HG02943 (cell line): ENCODE measurements around the gene SLC23A3.

ENCODE experiments used
- ATAC-seq: cut with Tn5 transposase; IDR thresholded peaks from one replicate; pipeline ENCODE4 v1.9.1; 2021; ENCODE audit warnings: mild to moderate bottlenecking, low read depth, moderate library complexity; ENCODE audit not compliant: unreplicated experiment

The SLC23A3 gene

DNA sequence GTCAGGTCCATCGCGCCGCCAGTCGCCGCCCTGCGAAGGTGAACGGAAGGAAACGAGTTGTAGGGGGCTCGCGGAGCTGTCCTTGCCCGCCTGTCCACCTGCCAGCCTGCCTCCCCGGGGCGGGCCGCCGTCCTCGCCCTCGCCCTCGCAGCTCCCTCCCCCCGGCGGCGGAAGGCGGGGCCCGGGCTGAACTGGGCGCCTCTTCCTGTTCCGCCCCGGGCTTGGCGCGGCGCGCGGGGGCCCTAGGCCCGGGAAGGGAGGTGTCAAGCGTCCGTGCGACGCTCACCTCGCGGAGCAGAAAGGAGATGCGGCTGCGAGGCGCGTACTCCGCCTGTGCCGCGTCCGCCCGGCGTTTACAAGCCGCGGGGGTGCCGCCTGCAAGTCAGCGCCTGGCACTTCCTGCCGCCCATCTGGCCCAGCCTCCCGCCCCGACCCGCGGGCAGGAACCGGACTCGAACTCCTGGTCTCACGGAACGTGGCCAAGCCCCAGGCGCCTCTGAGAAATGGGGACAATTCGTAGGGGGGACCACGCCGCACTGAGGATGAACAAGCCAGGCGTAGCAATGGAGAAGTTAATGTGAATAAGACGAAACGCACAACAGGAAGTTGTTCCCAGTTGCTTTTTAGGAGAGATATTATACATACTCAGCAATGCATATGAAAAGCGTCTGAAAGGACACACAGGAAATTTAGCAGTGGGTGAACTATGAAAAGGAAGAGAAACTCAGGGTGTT lies 7.2 kb upstream of the SLC23A3 start, which contains the start of gene CNPPD1:
CNPPD1 (minus strand) TSS at position 108 of the 734 bp plus-strand sequence; CDS start at position 11, 97 bp downstream.
- ATAC-seq = peak; percentile 55

- peak; percentile 23 for ATAC-seq
Measured at GRCh38 chr2:219175928-219176817, 6.3 kb upstream of the SLC23A3 start.

- ATAC-seq = no peak
Measured at GRCh38 chr2:219175486-219175885, 5.7 kb upstream of the SLC23A3 start.

DNA sequence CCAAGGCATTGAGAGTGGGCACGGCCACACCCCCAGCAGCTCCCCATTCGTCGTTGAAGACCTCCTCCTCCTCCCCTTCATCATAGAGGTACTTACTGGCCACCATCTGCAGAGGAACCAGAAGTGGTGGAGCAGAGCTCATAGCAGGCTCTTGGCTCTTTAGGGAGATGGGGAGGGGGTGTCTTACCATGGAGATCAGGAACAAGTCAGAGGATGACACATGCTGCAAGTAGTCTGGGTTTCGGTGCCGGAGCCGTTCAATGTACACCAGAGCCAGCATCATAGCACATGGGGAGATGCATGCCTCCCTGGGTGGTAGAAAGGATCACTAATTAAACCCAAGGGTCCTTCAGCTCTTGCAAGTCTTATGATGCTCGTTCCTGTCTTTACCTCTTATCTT lies 5.0 kb upstream of the SLC23A3 start:
- ATAC-seq = no peak

GRCh38 chr2:219174146-219174545 lies 4.3 kb upstream of the SLC23A3 start:
- ATAC-seq = no peak

DNA sequence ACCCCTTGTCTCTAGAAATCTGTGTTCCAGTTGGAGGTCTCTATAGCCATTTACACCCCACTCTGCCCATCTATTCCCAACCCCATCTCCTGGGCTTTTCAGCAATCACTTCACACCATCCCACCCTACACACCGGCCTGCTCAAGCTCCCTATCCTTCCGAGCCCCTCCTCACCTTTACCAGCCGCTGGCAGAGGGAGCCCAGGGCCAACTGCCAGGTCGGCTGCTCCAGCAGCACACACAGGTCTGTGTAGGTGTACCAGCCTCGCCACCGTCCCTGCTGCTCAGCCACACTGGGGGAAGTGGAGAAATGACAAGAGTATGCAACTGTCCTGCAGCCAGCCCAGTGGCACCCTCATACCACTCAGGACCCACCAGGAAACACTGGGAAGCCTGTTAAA lies 3.3 kb upstream of the SLC23A3 start:
- no peak for ATAC-seq

DNA sequence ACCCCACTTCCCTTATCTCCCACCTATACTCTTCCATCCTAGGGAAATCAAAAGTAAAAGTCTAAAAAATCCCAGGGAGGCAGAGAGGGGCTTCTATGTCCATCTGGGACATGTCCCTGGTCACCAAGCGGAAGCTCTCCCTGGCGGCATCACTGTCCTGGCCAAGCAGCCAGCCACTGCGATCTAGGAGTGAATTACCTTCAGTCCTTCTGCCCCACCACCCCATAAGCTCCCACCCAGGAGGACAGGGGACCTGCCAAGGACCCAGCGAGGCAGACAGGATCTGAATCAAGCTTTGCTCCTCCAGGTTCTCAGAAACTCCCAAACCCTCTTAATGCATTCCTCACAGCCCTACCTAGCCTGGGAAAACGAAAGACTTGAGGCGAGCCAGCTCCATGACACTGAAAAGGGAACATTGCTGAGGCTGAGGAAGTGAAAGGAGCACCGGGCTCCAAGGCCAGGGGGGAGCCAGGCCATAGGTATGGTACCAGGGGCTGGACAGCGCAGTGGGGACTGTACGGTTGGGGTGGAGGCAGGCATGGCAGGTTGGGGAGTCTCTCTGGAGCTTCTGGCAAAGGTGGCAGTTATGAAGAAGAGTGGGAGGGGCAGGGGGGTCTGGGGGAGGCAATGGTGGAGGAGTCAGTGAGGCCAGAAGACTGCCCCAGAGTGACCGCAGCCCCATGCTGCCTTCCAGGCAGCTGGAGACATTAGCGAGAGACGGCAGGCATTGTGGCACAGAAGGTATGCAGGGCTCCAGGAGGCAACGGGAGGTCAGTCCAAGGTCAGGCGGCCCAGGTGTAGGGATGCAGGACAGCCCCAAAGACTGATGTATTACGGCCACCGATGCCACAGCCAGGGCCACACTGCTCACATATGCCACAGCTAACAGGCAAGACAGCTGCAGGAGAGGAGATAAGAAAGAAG lies 2.7 kb upstream of the SLC23A3 start:
- ATAC-seq = no peak

- ATAC-seq = no peak
Measured at GRCh38 chr2:219171231-219171651, 1.4 kb upstream of the SLC23A3 start.

- ATAC-seq = no peak
Measured at GRCh38 chr2:219168932-219169331, 897 bp downstream of the SLC23A3 start.

DNA sequence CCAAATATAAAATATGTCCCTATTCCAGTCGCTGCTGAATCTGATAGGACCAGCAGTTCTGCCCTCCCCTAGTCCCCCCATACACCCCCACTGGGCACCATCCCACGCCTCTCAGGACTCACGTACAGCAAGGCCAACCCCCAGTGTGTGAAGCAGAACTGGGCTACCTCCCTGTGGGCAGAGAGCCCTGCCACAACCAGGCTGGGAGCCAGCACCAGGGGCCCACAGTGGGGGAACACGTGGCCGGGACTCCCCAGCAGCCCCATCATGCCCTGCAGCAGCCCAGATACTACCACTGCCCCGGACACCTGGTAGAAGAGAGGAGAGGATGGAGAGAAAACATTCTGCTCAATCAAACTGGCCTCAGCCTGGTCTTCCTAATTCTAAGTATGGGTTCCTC lies 1.3 kb downstream of the SLC23A3 start:
- no peak for ATAC-seq

DNA sequence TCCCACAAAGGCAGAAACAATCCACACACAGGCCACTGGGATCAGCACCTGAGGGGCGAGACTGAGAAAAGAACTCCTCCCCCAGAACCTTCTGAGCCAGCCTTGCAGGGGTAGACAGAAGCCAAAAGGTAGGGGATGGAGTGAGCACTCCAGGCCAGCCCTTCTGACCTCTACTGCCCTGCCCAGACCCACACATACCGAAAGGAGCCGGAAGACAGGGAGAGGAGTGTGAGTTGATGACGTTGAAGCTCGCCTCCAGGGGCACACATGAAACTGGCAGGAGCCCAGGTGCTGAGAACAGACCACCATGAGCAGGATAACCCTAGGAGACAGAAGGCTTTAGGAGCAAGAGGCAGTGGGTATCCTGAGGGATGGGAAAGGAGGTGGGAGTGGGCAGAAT lies 1.8 kb downstream of the SLC23A3 start:
- ATAC-seq = no peak

DNA sequence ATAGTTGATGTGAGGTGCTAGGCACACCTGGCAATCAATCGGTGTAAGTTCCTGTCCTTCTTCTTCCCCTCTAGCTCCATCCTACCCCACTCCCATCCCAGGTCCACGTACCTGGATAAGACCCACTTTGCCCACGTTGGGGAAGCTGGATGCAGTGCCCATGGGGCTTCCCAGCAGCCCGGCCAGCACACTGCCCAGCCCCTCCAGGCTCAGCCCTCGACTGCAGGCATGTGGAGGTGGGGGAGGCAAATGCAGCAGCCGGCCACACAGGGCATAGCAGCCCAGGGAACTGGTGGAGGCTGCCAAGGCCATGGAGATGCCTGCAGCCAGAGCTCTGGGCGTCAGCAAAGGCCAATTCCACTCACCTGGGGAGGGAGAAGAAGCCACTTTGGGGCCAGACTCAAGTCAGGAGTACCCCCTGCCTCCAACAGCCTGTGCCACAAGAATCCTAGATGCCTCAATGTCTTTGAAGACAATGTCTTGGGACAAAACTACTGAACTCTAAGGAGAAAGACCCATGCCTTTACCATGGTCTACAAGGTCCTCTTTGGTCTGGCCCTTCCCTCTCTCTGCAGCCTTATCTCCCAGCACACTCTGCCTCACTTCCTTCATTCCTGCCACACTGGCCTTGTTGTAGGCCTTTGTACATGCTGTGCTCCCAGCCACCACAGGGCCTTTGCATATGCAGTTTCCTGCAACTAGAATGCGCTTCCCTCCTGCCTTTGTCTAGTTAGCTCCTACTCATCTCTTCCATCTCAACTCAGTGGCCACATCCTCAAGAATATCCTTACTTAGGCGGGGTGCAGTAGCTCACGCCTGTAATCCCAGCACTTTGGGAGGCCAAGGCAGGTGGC lies 4.5 kb downstream of the SLC23A3 start:
- no peak for ATAC-seq

GRCh38 chr2:219163156-219163555 lies 6.7 kb downstream of the SLC23A3 start:
- no peak for ATAC-seq

DNA sequence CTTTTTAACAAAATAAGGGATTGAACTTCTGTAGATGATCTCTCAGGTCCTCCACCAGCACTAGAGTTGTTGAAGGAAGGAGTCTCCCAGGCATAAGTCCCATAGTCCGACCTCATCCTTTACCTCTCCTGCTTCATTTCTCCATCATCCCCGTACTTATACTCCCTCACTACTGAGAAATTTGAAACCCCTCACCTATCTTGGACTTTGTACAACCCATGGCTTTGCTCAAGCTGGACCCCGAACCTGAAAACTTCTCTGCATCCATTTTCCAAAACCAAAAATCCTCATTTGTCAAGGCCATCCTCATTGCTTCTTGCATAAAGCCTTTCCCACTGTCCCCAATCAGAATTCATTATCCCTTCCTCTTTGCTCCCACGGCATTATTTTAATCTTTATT lies 8.7 kb downstream of the SLC23A3 start:
- no peak for ATAC-seq

DNA sequence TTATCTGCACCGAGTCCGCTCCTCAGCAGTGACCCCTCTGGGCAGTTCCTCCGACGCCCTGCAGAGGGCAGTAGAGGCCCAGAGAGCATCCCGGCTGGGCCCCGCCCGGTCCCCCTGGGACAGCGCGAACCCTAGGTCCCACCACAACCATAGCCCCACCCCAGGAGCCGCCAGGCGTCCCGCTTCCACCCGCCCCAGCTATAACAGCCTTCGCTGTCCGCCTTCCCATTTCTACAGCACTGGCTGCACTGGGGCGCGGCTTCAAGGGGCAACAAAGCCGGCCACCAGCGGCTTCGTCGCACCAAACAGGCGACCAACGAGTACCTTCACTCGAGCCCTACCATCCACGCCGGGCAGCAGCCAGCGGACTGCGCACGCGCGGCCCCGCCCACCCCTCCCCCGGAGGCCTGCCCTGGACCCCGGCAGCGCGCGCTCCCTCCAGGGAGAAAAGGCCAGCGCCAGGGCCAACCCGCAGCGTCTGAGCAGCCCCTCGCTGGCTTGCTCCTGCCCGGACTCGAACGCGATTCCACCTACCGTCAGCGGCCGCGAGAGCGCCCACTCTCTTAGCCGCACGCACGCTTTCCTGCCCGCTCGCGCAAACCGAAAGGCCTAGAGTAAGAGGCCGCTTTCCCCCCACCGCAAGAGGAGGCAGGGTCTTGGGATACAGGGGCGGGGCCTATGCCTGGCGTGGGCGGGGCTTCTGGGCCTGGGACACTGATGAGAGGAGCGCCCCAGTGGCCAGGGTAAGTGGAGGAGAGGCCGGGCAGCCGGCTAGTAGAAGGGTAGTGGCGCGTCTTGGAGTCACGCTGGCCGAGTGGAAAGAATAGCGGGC lies 9.4 kb downstream of the SLC23A3 start, which contains the start of gene NHEJ1:
NHEJ1 (minus strand) TSS at position 630 of the 832 bp plus-strand sequence. CDS start 2,453 bp downstream, outside the sequence.
- ATAC-seq = peak; percentile 79

GRCh38 chr2:219159771-219160185 lies 10.1 kb downstream of the SLC23A3 start:
- no peak for ATAC-seq

GRCh38 chr2:219158586-219158985 lies 11.2 kb downstream of the SLC23A3 start:
- no peak for ATAC-seq

- no peak for ATAC-seq
Measured at GRCh38 chr2:219158025-219158424, 11.8 kb downstream of the SLC23A3 start.

DNA sequence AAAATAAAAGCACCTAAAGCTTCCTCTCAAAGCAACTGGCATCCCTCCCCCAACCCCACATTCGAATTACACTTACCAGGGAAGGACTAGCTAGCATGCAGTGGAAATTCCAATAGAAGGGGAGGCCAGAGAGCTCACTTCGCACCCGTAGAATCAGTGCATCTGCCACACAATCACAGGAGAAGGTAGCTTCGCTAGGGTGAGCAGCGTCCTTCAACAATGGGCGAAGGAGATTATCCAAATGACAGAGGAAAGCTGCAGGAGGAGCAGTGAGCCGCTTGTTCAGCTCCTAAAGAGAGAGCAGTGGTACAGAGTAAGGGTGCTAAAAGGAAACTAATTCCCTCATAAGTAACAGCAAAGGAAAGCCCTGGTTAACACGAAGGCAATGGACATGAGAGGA lies 12.4 kb downstream of the SLC23A3 start:
- ATAC-seq = no peak
